Stimulated activated CD4-positive, alpha-beta T cell treated with anti-CD3 and anti-CD28 coated beads, Interleukin-2, amount 100 ng/mL, for 48 hours (primary cell): ENCODE results near the gene RNF6.
"Not testable (repeated sequence)": the region's sequence is repeated elsewhere in the genome, so short reads cannot be mapped to it uniquely, and the experiment has no call there.

Experiments used
- DNase-seq, 2 donors: peaks; one replicate each; pipeline ENCODE4 v3.0.0-alpha.2; 2020

The RNF6 gene

GRCh38 chr13:26221721-26222519 lies at the start of gene RNF6:
Gene RNF6, minus strand, starts transcription at chr13:26222314. Its CDS starts 2,665 bp downstream, at chr13:26219649.
- peak; percentile 80 to 82 for DNase-seq

- no peak for DNase-seq
These were observed 48.6 kb upstream of the RNF6 start for GRCh38 chr13:26270707-26271106.

- no peak for DNase-seq
These were observed 44.2 kb upstream of the RNF6 start for GRCh38 chr13:26266311-26266710.

GRCh38 chr13:26262156-26262555 lies 40.0 kb upstream of the RNF6 start:
- DNase-seq, result no peak

- no peak for DNase-seq
These were observed 37.5 kb upstream of the RNF6 start for GRCh38 chr13:26259634-26260033.

GRCh38 chr13:26257049-26257448 lies 34.9 kb upstream of the RNF6 start:
- no peak for DNase-seq

GRCh38 chr13:26255691-26256277 lies 33.7 kb upstream of the RNF6 start:
- DNase-seq, result no peak

GRCh38 chr13:26255115-26255514 lies 33.0 kb upstream of the RNF6 start:
- no peak for DNase-seq

GRCh38 chr13:26254583-26255111 lies 32.5 kb upstream of the RNF6 start:
- peak; percentile 26 to 27 for DNase-seq

GRCh38 chr13:26253787-26254582 lies 31.9 kb upstream of the RNF6 start, which contains the start of gene CDK8:
Gene CDK8, plus strand, starts transcription at chr13:26254129. Its CDS starts 513 bp downstream, at chr13:26254642.
- peak; percentile 77 for DNase-seq

- DNase-seq, result no peak
These were observed 31.2 kb upstream of the RNF6 start for GRCh38 chr13:26253262-26253786.

- DNase-seq, result not testable (repeated sequence)
These were observed 29.9 kb upstream of the RNF6 start for GRCh38 chr13:26252006-26252405.

GRCh38 chr13:26249551-26249950 lies 27.4 kb upstream of the RNF6 start:
- no peak for DNase-seq

GRCh38 chr13:26247608-26248007 lies 25.5 kb upstream of the RNF6 start:
- DNase-seq, result no peak

- no peak for DNase-seq
These were observed 24.9 kb upstream of the RNF6 start for GRCh38 chr13:26247011-26247410.

GRCh38 chr13:26246154-26246553 lies 24.0 kb upstream of the RNF6 start:
- DNase-seq, result no peak

GRCh38 chr13:26236296-26236695 lies 14.2 kb upstream of the RNF6 start:
- no peak for DNase-seq

- no peak for DNase-seq
These were observed 8.6 kb upstream of the RNF6 start for GRCh38 chr13:26230703-26231102.

GRCh38 chr13:26229080-26229615 lies 7.0 kb upstream of the RNF6 start:
- DNase-seq, result no peak

- no peak for DNase-seq
These were observed 6.0 kb upstream of the RNF6 start for GRCh38 chr13:26228096-26228495.

GRCh38 chr13:26227166-26227971 lies 5.3 kb upstream of the RNF6 start:
- no peak for DNase-seq
